Measurements from ENCODE around the gene ST3GAL4.

DNA sequence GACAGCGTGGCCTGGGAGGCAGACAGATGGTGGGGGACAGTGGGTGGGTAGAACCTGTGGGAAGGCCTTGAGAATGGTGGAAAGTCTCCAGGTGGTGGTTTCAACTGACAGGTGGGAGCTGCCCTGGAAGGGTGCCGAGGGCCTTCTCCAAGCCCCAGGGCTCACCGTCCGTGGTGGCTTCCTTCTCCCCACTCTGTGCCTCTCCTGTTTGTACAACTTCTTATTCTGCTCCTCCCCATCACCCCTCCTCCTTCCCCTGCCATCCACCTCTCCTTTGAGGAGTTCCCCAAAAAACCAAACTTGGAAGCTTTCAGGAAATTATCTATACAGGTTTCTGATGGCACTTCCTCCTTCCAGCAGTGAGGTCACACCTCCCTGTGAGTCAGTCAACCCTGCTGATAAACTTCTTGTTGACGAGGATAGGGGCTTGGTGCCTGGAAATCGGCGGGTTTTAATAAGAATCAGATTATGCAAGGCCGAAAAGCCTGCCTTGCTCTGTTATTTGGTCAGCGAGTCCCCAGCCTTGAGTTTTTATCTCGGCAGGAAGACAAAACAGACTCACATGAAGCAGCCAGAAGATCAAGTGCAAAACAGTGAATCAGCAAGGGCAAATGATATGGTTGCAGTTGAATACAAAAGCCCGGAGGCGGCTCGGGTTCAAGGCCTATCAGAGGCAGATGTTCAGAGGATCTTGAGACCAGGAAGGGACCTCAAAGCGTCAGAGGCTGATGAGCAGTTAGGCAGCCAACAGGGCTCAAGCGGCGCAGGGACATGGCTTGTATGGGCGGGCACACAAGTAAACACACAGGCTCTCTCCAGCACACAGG, 9.5 kb upstream of the ST3GAL4 start:
- TF ChIP-seq JUN (CRISPR knock-in tag; IDR thresholded peaks at IDR 0.05) (no peak), RELA (CRISPR knock-in tag; IDR thresholded peaks at IDR 0.05; ENCODE audit: borderline replicate concordance) (no peak), CREM (CRISPR knock-in tag; IDR thresholded peaks at IDR 0.05) (no peak), NR2C2 (CRISPR knock-in tag; IDR thresholded peaks at IDR 0.05) (no peak), FOXJ3 (CRISPR knock-in tag; IDR thresholded peaks at IDR 0.05; ENCODE audit: borderline replicate concordance) (no peak)
- TF ChIP-seq, protein P1, sequence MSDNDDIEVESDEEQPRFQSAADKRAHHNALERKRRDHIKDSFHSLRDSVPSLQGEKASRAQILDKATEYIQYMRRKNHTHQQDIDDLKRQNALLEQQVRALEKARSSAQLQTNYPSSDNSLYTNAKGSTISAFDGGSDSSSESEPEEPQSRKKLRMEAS (CRISPR knock-in tag; IDR thresholded peaks at IDR 0.05): no peak
- TF ChIP-seq, protein P2, sequence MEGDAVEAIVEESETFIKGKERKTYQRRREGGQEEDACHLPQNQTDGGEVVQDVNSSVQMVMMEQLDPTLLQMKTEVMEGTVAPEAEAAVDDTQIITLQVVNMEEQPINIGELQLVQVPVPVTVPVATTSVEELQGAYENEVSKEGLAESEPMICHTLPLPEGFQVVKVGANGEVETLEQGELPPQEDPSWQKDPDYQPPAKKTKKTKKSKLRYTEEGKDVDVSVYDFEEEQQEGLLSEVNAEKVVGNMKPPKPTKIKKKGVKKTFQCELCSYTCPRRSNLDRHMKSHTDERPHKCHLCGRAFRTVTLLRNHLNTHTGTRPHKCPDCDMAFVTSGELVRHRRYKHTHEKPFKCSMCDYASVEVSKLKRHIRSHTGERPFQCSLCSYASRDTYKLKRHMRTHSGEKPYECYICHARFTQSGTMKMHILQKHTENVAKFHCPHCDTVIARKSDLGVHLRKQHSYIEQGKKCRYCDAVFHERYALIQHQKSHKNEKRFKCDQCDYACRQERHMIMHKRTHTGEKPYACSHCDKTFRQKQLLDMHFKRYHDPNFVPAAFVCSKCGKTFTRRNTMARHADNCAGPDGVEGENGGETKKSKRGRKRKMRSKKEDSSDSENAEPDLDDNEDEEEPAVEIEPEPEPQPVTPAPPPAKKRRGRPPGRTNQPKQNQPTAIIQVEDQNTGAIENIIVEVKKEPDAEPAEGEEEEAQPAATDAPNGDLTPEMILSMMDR (IDR thresholded peaks at IDR 0.05): no peak
- TF ChIP-seq, protein P3, sequence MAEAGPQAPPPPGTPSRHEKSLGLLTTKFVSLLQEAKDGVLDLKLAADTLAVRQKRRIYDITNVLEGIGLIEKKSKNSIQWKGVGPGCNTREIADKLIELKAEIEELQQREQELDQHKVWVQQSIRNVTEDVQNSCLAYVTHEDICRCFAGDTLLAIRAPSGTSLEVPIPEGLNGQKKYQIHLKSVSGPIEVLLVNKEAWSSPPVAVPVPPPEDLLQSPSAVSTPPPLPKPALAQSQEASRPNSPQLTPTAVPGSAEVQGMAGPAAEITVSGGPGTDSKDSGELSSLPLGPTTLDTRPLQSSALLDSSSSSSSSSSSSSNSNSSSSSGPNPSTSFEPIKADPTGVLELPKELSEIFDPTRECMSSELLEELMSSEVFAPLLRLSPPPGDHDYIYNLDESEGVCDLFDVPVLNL (CRISPR knock-in tag; IDR thresholded peaks at IDR 0.05; ENCODE audit: borderline replicate concordance, low read depth): no peak
- TF ChIP-seq, protein P4, sequence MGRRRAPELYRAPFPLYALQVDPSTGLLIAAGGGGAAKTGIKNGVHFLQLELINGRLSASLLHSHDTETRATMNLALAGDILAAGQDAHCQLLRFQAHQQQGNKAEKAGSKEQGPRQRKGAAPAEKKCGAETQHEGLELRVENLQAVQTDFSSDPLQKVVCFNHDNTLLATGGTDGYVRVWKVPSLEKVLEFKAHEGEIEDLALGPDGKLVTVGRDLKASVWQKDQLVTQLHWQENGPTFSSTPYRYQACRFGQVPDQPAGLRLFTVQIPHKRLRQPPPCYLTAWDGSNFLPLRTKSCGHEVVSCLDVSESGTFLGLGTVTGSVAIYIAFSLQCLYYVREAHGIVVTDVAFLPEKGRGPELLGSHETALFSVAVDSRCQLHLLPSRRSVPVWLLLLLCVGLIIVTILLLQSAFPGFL (CRISPR knock-in tag; IDR thresholded peaks at IDR 0.05; ENCODE audit: borderline replicate concordance): no peak
- TF ChIP-seq, protein P5, sequence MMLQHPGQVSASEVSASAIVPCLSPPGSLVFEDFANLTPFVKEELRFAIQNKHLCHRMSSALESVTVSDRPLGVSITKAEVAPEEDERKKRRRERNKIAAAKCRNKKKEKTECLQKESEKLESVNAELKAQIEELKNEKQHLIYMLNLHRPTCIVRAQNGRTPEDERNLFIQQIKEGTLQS (CRISPR knock-in tag; conservative IDR thresholded peaks at IDR 0.05): no peak
- TF ChIP-seq, protein P6, sequence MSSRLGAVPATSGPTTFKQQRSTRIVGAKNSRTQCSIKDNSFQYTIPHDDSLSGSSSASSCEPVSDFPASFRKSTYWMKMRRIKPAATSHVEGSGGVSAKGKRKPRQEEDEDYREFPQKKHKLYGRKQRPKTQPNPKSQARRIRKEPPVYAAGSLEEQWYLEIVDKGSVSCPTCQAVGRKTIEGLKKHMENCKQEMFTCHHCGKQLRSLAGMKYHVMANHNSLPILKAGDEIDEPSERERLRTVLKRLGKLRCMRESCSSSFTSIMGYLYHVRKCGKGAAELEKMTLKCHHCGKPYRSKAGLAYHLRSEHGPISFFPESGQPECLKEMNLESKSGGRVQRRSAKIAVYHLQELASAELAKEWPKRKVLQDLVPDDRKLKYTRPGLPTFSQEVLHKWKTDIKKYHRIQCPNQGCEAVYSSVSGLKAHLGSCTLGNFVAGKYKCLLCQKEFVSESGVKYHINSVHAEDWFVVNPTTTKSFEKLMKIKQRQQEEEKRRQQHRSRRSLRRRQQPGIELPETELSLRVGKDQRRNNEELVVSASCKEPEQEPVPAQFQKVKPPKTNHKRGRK (CRISPR knock-in tag; IDR thresholded peaks at IDR 0.05; ENCODE audit: borderline replicate concordance): no peak
